ENCODE measurements around the gene TLDC2.

TLDC2 gene

DNA sequence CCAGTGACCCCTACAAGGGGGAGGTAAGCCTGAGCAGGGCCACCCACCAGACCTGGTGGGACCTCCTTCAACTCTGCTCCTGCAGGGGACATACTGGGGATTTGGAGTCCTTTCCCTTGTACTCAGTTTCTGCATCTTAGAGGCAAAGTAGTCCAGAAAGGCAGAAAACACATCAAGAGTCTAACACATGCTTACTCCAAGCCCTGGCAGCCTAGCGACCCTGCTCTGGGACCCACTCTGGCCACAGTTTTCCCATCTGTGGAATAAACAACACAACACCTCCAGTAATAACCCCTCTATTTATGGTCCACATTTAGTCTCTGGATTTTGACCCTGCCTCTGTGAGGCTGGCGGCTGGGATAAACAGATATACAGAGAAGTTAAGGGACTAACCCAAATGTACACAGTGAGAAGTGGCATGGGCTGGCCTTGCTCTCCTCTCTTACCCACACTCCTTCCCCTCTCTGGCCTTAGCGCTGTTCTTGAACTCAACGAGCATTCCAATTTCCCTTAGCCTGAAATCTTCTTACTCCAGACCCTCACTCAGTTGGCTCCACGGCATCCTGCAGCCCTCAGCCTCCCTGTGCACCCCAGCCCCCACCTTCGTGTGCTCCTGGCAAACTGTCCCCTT is 16.1 kb upstream of the TLDC2 start:
- TF ChIP-seq GATA2 (IDR thresholded peaks at IDR 0.05; ENCODE audit: low read depth, low read length) = no peak
- no peak for TF ChIP-seq GATA3 (IDR thresholded peaks at IDR 0.05; ENCODE audit: low read depth, low read length)

- TF ChIP-seq GATA2 (IDR thresholded peaks at IDR 0.05; ENCODE audit: low read depth, low read length) (no peak), GATA3 (IDR thresholded peaks at IDR 0.05; ENCODE audit: low read depth, low read length) (no peak)
These were observed 15.6 kb upstream of the TLDC2 start for GRCh38 chr20:36860339-36860738.

DNA sequence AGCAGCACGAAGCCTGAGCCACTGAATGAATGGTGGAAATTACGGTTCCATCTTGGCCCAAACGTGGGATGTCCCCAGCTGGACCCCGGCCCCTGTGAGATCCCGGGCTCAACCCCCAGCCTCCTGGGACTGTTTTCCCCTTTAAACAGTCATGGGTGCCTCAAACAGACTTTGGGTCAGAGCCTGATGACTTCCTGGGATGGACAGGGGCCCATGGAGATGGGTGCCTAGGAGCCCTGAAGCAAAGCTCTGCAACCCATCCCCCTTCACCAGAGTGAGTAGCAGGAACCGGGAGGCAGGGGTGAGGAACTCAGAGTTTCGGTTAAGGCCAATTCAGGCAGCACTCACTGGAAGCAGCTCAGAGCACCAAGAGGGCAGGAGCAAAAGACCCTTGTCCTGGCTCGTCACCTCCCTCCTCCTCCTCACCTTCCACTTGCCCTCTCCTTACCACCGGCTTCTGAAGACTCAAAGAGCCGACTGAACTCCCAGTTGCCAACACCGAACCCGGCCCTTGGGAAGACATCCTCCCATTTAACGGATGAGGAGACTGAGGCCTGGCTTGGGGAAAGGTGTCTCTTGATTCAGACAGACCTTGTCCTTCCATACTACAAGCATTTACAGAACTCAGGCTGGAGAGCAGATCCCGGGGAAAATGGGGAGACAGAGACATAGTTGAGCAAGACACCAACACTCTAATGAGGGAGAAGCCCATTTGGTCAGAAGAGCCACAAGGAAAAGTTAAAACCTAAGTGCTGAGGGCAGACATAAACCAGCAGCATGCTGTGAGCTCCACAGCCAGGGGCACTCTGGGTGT is 14.9 kb upstream of the TLDC2 start:
- TF ChIP-seq GATA3 (IDR thresholded peaks at IDR 0.05; ENCODE audit: low read depth, low read length) = no peak
- TF ChIP-seq GATA2 (IDR thresholded peaks at IDR 0.05; ENCODE audit: low read depth, low read length) = no peak

DNA sequence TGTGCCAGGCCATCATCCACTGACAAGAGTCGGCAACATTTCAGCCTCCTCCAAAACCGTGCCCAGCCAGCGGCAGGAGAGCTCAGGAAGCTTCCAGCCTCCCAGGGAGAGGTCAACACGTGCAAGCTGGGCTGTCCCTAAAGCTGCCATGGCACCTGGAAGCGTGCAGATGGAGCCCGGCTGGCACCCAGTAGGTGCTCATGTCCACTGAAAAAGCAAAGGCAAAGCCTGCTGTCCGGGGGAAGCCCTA is 14.4 kb upstream of the TLDC2 start:
- TF ChIP-seq GATA3 (IDR thresholded peaks at IDR 0.05; ENCODE audit: low read depth, low read length) (no peak), GATA2 (IDR thresholded peaks at IDR 0.05; ENCODE audit: low read depth, low read length) (no peak)

DNA sequence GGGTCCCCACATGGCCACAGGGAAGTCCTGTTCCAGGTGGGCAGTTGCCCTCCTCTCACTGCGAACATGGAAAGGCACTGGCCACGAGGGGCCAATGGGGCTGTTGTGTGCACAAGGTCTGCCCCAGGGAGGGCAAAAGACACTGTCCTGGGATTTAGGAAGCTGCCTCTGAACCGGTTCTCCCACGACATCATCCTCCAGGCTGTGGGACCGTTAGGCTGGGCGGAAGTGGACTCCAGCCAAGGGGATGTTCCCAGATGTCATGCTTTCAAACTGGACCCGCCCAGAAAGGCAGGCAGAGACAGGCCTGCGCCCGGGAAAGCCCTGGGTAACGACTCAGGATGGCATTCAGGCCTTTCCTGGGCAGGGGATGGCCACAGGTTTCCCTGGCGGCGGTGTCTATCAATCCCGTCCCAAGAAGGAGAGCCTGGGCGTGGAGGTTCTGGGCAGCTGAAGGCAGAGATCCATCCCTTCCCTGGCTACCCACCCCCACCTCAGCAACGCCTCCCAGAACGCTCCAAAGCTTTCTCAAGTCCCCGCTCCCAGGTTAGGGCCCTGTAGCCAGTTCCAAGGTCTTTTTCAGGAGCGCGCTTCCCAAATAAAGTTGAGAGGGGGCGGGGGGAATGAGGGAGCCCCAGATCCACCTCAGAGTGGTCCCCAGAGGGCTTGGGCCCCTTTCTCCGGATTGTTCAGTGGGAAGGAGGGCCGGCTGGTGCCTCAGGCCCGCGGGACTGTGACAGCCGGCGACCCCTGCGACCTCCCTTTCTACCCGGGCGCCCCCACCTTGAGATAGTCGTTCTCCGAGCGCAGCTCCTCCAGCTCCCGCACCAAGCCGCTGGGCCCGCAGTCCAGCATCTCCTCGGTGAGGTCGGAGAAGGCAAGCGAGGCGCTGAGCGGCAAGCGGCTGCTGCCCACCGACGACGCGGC is 13.8 kb upstream of the TLDC2 start:
- TF ChIP-seq GATA2 (IDR thresholded peaks at IDR 0.05; ENCODE audit: low read depth, low read length) (no peak), GATA3 (IDR thresholded peaks at IDR 0.05; ENCODE audit: low read depth, low read length) (no peak)

DNA sequence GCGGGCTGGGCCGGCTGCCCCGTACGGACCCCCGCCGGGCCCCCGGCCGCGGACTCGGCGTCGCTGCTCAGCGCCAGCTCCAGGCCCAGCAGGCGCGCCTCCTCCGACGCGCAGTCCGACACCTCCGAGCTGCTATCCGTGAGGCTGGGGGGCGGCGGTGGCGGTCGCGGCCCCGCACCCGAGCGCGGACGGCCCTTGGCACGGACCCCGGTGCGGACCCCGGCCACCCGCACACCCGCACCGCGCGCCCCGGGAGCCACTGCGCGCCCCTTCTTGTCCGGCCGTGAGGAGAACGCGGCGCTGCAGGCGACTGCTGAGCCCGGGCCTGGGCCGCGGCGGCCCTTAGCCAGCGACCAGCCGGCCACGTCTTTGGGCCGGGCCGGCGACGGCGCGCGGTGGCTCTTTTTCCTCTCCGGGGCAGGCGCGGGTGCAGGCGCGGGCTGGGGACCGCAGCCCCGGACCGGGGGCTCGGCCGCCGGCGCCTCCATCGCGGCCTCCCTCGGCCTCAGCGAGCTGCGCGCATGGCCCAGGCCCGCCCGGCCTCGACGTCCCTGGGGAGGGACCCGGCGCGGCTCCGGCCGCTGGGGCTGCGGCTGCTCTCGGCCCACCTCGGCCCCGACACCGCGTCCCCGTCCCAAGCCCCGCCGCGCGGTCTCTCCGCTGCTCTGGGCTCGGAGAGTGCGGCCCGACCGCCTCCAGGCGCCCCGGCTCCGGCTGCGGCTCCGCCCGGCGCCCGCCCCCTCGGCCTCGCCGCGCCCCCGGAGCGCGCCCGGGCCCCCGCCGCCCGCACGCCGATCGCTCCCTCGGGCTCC is 12.9 kb upstream of the TLDC2 start:
- no peak for TF ChIP-seq GATA3 (IDR thresholded peaks at IDR 0.05; ENCODE audit: low read depth, low read length)
- no peak for TF ChIP-seq GATA2 (IDR thresholded peaks at IDR 0.05; ENCODE audit: low read depth, low read length)

GRCh38 chr20:36865076-36865860 is 10.7 kb upstream of the TLDC2 start:
- TF ChIP-seq GATA2 (IDR thresholded peaks at IDR 0.05; ENCODE audit: low read depth, low read length) (no peak), GATA3 (IDR thresholded peaks at IDR 0.05; ENCODE audit: low read depth, low read length) (no peak)

- TF ChIP-seq GATA2 (IDR thresholded peaks at IDR 0.05; ENCODE audit: low read depth, low read length) = no peak
- no peak for TF ChIP-seq GATA3 (IDR thresholded peaks at IDR 0.05; ENCODE audit: low read depth, low read length)
These were observed 10.1 kb upstream of the TLDC2 start for GRCh38 chr20:36865861-36866149.

GRCh38 chr20:36866164-36866563 is 9.8 kb upstream of the TLDC2 start:
- TF ChIP-seq GATA2 (IDR thresholded peaks at IDR 0.05; ENCODE audit: low read depth, low read length) = no peak
- no peak for TF ChIP-seq GATA3 (IDR thresholded peaks at IDR 0.05; ENCODE audit: low read depth, low read length)

GRCh38 chr20:36866681-36867495 is 9.1 kb upstream of the TLDC2 start:
- TF ChIP-seq GATA3 (IDR thresholded peaks at IDR 0.05; ENCODE audit: low read depth, low read length) (no peak), GATA2 (IDR thresholded peaks at IDR 0.05; ENCODE audit: low read depth, low read length) (no peak)

DNA sequence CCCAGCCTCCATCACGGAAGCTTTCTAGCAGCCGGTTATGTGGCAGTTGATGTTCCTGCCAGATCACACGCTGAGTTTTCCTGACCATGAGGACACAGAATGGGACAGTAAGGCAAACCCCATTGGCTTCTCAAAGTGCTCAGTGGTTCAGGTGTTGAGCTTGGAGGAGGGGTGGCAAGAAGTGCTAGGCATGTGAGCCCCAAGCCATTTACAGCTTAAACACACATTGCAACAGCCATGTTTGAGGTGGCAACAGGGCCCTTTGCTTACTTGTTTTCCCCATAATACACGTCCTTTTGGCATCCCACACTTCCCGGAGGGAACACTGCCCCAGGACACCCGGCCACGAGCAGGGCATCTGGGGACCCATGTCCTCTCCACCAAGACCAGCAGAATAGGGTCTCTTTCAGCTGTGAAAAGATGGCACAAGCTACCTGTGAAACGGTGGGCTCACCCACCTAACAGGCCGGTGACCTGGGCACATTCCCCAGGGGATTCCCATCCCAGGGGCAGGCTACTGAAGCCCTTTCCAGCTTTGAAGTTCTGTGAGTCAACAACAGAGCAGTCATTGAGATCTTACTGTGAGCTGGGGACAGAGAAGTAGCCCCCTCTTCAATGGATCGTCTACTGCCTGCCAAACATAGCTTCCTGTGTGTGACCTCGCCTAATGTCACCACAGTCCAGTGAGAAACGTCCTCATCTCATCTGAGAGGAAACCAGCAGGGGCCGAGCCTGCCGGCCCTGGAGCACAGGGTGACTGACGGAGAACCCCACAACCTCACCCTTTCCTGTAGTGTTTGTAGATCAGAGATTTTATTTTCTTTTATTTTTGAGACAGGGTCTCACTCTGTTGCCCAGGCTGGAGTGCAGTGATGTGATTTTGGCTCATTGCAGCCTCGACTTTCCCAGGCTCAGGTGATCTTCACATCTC is 4.0 kb upstream of the TLDC2 start:
- TF ChIP-seq GATA2 (IDR thresholded peaks at IDR 0.05; ENCODE audit: low read depth, low read length) (no peak), GATA3 (IDR thresholded peaks at IDR 0.05; ENCODE audit: low read depth, low read length) (no peak)
